Activated T-helper 1 cell treated with anti-CD3 and anti-CD28 coated beads, Interleukin-12 subunit alpha, Interleukin-12 subunit beta, Interleukin-2, Interleukin-4 antibody, amounts not matched to agents 30 ng/mL and 10 ng/mL and 1 ng/mL, durations not matched to agents 14 hours and 24 hours and 36 hours (primary cell): ENCODE data around the gene GNB2. TPM values are rescaled to one million over a fixed set of nuclear protein-coding genes. Genes with fewer than 3 reads are reported as not detected.
A peak's percentile ranks its signal among the peaks of the same experiment; 100 is the strongest.

ENCODE experiments used
- DNase-seq: peaks from one replicate; pipeline ENCODE4 v3.0.0; 2021; ENCODE audit warnings: low spot score
- H3K27ac Mint-ChIP-seq: one replicate; pipeline ENCODE4 v1.8.0; 2021; ENCODE audit warnings: mild to moderate bottlenecking, mixed read lengths
- H3K27me3 Mint-ChIP-seq: one replicate; pipeline ENCODE4 v1.8.0; 2022; ENCODE audit warnings: mild to moderate bottlenecking, moderate library complexity, mixed read lengths; ENCODE audit not compliant: insufficient read depth
- H3K36me3 Mint-ChIP-seq: one replicate; pipeline ENCODE4 v1.8.0; 2021; ENCODE audit warnings: low read depth, mixed read lengths
- H3K4me1 Mint-ChIP-seq: one replicate; pipeline ENCODE4 v1.8.0; 2021; ENCODE audit warnings: low read depth, mixed read lengths
- H3K4me3 Mint-ChIP-seq: one replicate; pipeline ENCODE4 v1.8.0; 2021; ENCODE audit warnings: mild to moderate bottlenecking, moderate library complexity, mixed read lengths
- H3K9me3 Mint-ChIP-seq: one replicate; pipeline ENCODE4 v1.8.0; 2021; ENCODE audit warnings: mixed read lengths
- intact Hi-C: fragments of 100-400 bp; cut with micrococcal nuclease; formaldehyde crosslinking; loops from one replicate; pipeline ENCODE4 v1.15.1; 2024
- total RNA-seq: library from RNA; stranded (reverse); gene quantifications from 2 replicates; pipeline ENCODE4 v1.2.3, GENCODE V29; 2022

The GNB2 gene
- total RNA-seq, 1 donor from 2014 or later = 218 TPM

- intact Hi-C loops = loop anchor here (10.0 kb wide), 1 partner anchor 547 kb away; the partner anchor contains the start of gene MBLAC1
- Mint-ChIP-seq H3K27ac (no peak overlapping the region), H3K36me3 (peaks cover 4% of the 10 kb centered on the region), H3K27me3 (peaks cover 16% of the 10 kb centered on the region), H3K4me1 (peaks cover 5% of the 10 kb centered on the region), H3K9me3 (no peaks in the 10 kb centered on the region), H3K4me3 (no peak overlapping the region)
- DNase-seq = no peak
Observed at GRCh38 chr7:100671353-100672327, 1.9 kb upstream of the GNB2 start.

GRCh38 chr7:100673942-100674410 is 436 bp downstream of the GNB2 start:
- Mint-ChIP-seq H3K9me3 (no peaks in the 10 kb centered on the region), H3K27me3 (peaks cover 10% of the 10 kb centered on the region), H3K36me3 (peaks cover 15% of the 10 kb centered on the region), H3K4me1 (peaks cover 10% of the 10 kb centered on the region), H3K27ac (peak overlapping the region; percentile 94), H3K4me3 (peak overlapping the region; percentile 98)
- intact Hi-C loops = loop anchor here (1.0 to 10.0 kb wide), 14 partner anchors 18 to 574 kb away; partner anchors contain the start of genes ACTL6B, AGFG2, FBXO24 and LRCH4
- peak; percentile 28 for DNase-seq

GRCh38 chr7:100674411-100675104 is 1.0 kb downstream of the GNB2 start:
- Mint-ChIP-seq H3K36me3 (peaks cover 18% of the 10 kb centered on the region), H3K4me3 (peak overlapping the region; percentile 98), H3K9me3 (no peaks in the 10 kb centered on the region), H3K27me3 (peaks cover 10% of the 10 kb centered on the region), H3K27ac (peak overlapping the region; percentile 94), H3K4me1 (peaks cover 10% of the 10 kb centered on the region)
- no peak for DNase-seq
- intact Hi-C loops = loop anchor here (1.0 to 10.0 kb wide), 3 partner anchors 17 to 550 kb away; partner anchors contain the start of genes MBLAC1 and TSC22D4

- DNase-seq = no peak
- H3K27ac Mint-ChIP-seq = no peak overlapping the region
- intact Hi-C loops = loop anchor here (1.0 to 10.0 kb wide), 3 partner anchors 16 to 550 kb away; partner anchors contain the start of genes MBLAC1 and TSC22D4
- peaks cover 18% of the 10 kb centered on the region for H3K36me3 Mint-ChIP-seq
- no peaks in the 10 kb centered on the region for H3K9me3 Mint-ChIP-seq
- H3K4me1 Mint-ChIP-seq = peaks cover 12% of the 10 kb centered on the region
- H3K4me3 Mint-ChIP-seq = peak overlapping the region; percentile 98
- peaks cover 7% of the 10 kb centered on the region for H3K27me3 Mint-ChIP-seq
Observed at GRCh38 chr7:100675105-100675451, 1.5 kb downstream of the GNB2 start.

- Mint-ChIP-seq H3K36me3 (peaks cover 18% of the 10 kb centered on the region), H3K4me1 (peaks cover 15% of the 10 kb centered on the region), H3K27ac (peak overlapping the region; percentile 81), H3K4me3 (peak overlapping the region; percentile 88), H3K27me3 (peaks cover 7% of the 10 kb centered on the region), H3K9me3 (no peaks in the 10 kb centered on the region)
- intact Hi-C loops = loop anchor here (1.0 to 10.0 kb wide), 3 partner anchors 16 to 551 kb away; partner anchors contain the start of genes MBLAC1 and TSC22D4
- peak; percentile 78 for DNase-seq
Observed at GRCh38 chr7:100675581-100676350, 2.2 kb downstream of the GNB2 start.

- peak overlapping the region; percentile 88 for H3K4me3 Mint-ChIP-seq
- peaks cover 18% of the 10 kb centered on the region for H3K36me3 Mint-ChIP-seq
- H3K27me3 Mint-ChIP-seq = peaks cover 2% of the 10 kb centered on the region
- peak overlapping the region; percentile 91 for H3K27ac Mint-ChIP-seq
- DNase-seq = no peak
- H3K4me1 Mint-ChIP-seq = peaks cover 15% of the 10 kb centered on the region
- intact Hi-C loops = loop anchor here (10.0 kb wide), 1 partner anchor 552 kb away; the partner anchor contains the start of gene MBLAC1
- no peaks in the 10 kb centered on the region for H3K9me3 Mint-ChIP-seq
Observed at GRCh38 chr7:100676501-100677306, 3.2 kb downstream of the GNB2 start.

GRCh38 chr7:100677308-100678267 is 4.0 kb downstream of the GNB2 start:
- H3K4me3 Mint-ChIP-seq = peak overlapping the region; percentile 62
- H3K36me3 Mint-ChIP-seq = peaks cover 18% of the 10 kb centered on the region
- peaks cover 15% of the 10 kb centered on the region for H3K4me1 Mint-ChIP-seq
- no peaks in the 10 kb centered on the region for H3K9me3 Mint-ChIP-seq
- intact Hi-C loops = loop anchor here (10.0 kb wide), 1 partner anchor 553 kb away; the partner anchor contains the start of gene MBLAC1
- peak overlapping the region; percentile 85 for H3K27ac Mint-ChIP-seq
- no peaks in the 10 kb centered on the region for H3K27me3 Mint-ChIP-seq
- DNase-seq = no peak

GRCh38 chr7:100678291-100678984 is 4.9 kb downstream of the GNB2 start:
- Mint-ChIP-seq H3K9me3 (no peaks in the 10 kb centered on the region), H3K4me1 (peaks cover 15% of the 10 kb centered on the region), H3K27me3 (no peaks in the 10 kb centered on the region), H3K4me3 (peak overlapping the region; percentile 59), H3K36me3 (peaks cover 21% of the 10 kb centered on the region), H3K27ac (no peak overlapping the region)
- intact Hi-C loops = loop anchor here (10.0 kb wide), 1 partner anchor 554 kb away; the partner anchor contains the start of gene MBLAC1
- DNase-seq = no peak

- no peak for DNase-seq
- Mint-ChIP-seq H3K9me3 (no peaks in the 10 kb centered on the region), H3K4me1 (peaks cover 15% of the 10 kb centered on the region), H3K4me3 (no peak overlapping the region), H3K36me3 (peaks cover 23% of the 10 kb centered on the region), H3K27me3 (no peaks in the 10 kb centered on the region), H3K27ac (peak overlapping the region; percentile 68)
- intact Hi-C loops = loop anchor here (10.0 kb wide), 1 partner anchor 555 kb away; the partner anchor contains the start of gene MBLAC1
Observed at GRCh38 chr7:100679129-100679926, 5.8 kb downstream of the GNB2 start.
